ENCODE data around the gene SHROOM3.
"Not testable (repeated sequence)": the region's sequence is repeated elsewhere in the genome, so short reads cannot be mapped to it uniquely, and the experiment has no call there.

The SHROOM3 gene

DNA sequence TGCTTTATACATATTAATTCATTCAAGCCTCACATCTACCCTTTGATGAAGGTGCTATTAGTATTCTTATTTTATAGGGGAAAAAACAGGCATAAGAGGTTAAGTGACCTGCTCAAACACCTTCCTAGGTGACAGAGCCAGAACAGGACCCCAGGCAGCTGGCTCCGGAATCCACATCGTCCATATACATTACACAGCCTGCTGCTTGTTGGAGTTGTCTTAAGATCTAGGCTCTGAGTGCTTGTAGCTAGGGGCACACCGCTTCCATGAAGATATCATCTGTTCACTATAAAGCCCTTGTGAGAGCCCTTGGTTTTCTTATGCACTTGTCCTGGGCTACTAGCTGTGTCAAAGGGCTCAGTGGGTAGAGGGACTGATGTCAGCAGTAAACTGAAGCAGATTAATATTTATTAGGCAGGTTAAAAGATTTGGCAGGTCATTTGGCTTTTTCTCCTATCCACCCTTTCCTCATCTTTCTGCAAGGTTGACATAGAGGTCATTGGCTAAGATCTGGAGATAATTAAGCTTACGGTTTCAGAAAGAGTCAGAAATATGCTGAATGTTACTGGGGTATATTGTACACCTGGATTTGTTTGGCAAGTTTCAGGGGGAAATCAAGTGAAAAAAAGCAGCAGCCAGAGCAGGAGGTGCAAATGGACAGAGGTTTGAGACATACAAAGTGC, 267.6 kb downstream of the SHROOM3 start:
- DNase-seq, result no peak

DNA sequence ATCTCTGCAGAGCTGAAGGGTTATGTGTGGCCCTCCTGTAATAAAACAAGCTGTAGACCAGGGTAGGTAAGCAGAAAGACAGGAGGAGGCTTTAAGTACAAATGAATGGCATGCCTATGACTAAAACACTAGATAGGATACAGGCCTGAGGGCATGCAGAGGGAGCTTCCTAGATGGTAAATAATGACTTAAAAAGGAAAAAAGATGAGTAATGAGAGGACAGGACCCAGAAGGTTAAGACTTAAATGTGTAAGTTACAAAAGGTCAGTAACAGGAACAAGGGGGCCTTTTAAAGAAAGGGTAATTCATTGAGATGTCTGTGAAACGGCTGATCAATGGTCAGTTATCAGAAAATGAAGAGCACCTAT, 268.1 kb downstream of the SHROOM3 start:
- DNase-seq, result no peak

DNA sequence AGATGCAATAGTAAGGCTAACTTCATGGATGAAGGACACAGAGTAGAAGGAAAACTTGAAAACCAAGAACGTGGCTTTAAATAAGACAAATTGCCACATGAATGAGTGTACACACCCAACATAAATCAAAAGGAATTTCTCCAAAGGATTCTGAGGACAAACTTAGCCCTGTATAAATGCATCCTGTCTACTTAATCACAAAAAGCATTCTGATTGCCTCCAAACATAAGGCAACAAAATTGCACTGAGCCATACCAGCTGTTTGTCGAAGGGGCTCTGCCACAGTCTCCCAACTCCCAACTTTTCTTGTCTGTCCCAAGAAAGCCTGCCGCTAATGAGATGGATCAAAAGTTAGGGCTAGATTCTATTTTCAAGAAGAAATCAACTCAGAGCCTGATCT, 268.6 kb downstream of the SHROOM3 start:
- DNase-seq, result no peak

DNA sequence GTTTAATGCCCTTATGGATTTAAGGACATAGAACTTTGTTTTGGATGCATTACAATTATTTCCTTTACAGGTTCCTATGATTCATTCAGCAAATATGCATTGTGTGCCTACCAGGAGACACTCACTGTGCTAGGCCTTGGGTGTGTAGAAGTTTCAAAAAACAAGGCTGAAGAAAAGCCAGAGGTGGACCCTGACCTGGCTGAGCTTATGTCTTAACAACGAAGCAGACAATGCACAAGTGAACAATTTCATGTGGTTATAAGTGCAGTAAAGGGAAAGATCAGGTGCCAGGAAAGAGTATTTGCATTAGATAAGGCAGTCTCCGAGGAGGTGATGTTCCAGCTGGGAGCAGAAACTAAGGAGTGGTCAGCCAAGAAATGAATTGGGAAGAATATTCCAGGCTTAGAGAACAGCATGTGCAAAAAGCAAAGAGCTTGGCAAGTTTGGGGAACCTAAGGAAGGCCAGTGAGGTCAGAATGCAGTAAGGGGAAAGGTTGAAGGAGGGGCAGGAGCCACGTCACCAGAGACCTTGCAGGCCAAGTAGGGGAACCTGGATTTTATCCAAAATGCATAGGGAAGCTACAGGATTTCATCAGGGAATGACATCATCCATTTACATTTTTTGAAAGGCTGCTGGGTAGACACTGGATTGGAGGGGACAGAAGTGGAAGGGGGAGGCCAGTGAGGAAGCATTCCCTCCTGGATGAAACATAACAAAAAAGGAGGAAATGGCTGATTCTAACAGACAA, 269.3 kb downstream of the SHROOM3 start:
- DNase-seq, result no peak

DNA sequence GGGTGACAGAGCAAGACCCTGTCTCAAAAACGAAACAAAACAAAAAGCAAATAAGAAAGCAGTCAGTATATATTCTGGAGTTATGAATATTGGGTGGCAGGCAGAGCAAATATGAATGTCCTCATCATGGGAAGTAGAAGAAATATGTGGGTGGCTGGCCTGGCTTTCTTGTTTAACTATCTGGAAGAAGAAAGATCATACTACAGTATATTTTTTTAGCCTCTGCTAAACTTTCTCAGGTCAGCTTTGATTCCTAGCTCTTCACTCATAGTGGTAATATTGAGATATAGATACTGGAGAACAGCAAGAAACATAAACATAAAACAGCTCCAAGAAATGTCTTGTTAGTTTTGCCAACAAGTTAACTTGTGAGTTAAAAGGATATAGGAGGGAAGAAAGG, 270.4 kb downstream of the SHROOM3 start:
- DNase-seq, result no peak

DNA sequence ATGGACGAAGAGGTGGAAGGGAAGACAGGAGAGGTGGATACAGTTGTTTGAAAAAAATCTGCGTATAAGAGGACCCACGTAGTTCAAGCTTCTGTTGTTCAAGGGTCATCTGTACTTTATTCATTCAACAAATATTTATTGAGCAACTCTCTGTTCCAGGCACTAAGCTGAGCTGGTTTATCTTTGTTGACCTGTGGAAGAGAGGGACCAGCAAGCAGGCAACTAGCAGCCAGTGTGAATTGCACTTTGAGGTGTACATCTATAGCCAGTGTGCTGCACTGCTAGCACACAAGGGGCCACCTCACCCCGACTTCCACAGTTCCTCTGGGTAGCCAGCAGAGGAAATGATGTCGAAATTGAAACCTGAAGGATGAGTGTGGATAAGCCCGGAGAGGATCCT, 271.6 kb downstream of the SHROOM3 start:
- no peak for DNase-seq

DNA sequence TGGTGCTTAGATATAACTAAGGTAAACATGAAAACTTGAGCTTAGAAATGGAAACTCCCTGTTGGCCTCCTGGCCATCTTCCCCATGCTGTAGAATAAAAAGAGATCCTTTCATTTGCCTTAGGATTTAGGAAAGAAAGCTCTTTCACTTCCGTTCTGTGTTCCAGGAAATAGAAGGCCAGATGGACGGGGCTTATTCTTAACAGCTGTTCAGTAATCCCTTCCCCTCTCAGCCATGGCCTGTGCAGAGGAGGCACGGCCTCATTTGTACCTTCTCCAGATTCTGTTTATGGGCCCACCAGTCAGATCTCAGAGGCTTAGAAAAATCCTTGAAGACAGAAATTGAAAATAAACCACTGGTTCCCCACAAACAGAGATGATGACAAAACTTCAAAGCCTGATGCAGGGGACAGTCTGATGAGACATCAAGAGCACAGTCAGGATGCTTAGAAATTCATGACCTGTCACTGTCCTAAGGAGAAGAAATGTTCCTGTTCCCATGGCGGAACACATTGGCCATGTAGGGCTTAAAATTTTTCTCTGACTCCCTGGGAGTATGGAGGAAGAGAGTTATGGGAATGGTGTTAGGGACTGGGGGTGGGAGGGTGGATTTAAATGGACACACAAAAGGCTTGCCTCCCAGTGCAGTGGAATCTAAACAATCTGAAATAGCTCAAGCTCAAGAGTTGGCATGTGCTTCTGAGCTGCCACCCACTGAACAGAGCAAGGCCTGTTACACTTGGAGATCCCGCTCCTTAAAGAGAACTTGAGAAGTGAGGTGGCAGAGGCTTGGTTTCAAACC, 274.1 kb downstream of the SHROOM3 start:
- no peak for DNase-seq

DNA sequence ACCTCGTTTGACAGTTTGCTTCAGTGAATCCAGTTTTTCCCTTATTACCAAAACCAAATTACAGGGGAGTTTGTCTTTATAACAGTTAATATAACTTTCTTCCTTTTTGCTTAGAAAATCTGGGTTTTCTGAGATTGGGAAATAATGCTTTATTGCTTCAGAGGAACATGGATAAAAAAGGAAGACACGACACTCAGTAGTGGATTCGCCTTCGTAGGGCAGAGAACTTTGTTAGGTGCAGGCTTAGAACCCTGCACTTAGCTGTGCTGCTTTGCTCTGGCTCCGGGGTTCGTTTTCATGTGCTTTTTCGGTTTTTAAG, 274.7 kb downstream of the SHROOM3 start:
- DNase-seq, result no peak

DNA sequence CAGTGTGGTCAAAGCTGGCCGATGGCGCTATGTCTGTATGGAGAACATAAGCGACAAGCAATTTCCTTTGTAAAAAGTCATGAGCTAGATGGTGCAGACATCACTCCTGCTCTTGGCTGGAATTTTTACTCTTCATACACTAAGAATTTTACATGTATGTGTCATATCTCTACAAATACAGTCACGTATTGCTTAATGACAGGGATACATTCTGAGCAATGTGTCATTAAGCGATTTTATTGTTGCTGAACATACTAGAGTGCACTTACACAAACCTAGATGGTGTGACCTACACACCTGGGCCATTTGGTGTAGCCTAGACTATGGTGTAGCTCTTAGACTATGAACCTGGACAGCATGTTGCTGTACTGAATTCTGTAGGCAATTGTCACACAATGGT, 277.5 kb downstream of the SHROOM3 start:
- DNase-seq, result no peak

DNA sequence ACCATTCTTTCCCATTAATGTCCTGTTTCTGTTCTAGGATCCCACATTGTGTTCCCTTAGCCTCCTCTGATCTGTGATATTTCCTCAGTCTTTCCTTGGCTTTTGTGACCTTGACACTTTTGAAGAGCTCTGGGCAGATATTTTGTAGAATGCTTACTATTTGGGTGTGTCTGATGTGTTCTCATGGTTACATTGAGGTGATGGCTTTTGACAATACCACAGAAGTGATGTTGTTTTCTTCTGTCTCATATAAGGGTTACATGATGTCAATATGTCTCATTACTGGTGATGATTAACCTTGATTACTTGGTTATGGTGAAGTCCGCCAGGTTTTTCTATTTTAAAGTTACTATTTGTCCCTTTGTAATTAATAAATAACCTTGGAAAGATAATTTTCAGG, 279.2 kb downstream of the SHROOM3 start:
- DNase-seq, result no peak

DNA sequence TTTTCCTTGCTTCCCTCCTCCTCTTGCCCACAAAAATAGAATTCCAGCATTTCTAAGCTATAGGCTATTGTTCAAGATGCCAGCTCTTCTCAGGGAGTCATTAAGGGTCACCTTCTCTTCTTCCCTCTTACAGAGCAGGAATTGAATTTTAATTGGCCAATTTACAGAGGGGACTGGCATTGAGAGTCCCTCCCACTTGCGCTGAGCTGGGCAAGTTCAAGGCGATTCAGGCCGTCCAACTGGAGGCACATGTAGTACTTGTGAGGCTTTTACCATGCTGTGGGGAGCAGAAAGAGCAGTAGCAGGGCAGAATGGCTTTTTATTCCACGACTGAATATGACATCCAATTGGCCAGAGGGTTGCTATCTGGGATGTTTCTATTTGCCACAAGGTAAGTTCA, 281.0 kb downstream of the SHROOM3 start:
- no peak for DNase-seq

DNA sequence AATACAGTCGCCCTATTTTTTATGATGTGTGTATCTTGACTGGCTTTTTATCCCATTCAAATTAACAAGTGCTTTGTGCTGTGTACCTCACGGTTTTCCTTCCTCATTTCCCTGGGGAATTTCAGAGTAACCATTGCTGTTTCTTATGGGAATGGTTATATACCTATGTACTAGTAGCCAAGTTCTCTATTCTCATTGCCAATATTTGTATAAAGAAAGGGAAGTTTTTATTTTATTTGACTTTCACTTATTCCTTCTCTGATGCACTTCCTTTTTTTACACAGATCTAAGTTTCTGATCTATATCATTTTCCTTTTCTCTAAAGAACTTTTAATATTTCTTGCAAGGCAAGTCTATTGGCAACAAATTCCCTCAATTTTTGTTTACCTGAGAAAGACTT, 281.6 kb downstream of the SHROOM3 start:
- DNase-seq, result no peak

DNA sequence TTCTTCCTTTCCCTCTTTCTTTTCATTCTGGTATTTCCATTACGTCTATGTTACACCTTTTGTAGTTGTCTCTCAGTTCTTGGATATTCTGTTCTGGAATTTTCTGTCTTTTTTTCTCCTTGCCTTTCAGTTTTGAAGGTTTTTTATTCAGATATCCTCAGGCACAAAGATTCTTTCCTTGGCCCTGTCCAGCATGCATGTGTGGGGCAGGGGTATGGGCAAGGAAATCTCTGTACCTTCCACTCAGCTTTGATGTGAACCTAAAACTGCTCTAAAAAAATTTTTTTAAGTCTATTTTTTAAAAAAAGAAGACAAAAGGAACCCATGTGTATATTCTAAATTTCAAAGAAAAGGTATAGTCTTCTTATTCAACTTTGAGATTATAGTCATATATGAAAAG, 282.4 kb downstream of the SHROOM3 start:
- no peak for DNase-seq

DNA sequence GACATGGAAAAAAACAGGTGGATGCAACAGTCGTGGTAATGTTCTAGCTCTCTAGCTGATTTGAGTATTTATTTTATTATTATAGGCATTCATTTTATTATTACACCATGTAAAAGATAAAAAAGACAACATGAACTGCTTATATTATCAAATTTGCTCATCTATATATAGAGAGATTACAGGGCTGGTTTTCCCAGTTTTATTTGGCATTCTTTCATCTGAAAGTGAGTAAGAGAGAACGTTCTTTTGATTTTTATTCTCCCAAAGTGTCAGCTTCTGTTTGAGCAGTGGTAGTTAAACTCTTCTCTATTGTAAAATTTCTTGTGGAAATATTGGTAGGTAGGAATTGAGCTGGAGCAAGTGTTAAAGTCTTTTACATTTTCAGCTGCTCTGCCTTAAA, 283.0 kb downstream of the SHROOM3 start:
- no peak for DNase-seq

DNA sequence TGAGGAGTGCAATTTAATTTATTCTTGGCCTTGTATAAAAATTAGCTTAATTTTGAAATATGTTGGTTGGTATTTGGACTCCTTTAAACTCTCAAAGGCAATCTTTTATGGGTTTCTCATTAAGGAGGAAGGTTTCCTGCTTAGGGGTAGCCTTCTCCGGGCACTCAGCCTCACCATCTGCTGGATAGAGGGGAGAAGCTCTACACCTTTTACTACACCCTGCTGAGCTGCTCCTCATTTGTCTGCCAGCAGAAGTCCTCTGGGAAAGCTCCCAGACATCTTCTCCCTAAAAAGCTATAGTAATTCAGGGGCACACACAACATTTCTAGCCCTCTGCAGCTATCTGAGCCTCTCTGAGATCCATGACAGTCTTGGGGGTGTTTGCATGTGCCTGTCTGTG, 283.8 kb downstream of the SHROOM3 start:
- no peak for DNase-seq

DNA sequence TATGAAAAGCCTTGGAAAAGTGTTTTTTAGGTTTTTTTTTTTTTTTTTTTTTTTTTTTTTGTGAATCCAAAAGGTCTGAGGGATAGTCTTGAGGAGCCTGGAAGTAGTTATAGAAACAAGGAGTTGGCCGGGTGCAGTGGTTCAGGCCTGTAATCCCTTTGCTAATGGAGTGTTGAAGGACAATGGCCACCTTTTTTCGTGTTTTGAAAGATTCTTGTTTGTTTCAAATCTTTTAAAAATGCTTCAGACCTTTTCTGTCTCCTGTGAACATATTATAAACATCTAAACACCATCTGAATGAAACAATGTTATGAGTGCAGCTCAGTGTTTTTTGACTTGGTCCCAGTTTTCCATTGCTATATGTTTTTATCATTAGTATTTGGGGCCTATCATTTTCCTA, 285.1 kb downstream of the SHROOM3 start:
- DNase-seq, result no peak

DNA sequence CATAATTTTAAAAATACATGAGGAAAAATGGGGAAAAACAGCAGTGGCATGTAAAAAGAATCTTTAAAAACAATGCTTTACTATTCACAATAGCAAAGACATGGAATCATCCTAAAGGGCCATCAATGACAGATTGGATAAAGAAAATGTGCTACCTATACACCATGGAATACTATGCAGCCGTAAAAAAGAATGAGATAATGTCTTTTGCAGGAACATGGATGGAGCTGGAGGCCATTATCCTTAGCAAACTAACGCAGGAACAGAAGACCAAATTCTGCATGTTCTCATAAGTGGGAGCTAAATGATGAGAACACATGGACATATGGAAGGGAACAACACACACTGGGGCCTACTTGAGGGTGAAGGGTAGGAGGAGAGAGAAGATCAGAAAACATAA, 287.1 kb downstream of the SHROOM3 start:
- DNase-seq, result not testable (repeated sequence)

DNA sequence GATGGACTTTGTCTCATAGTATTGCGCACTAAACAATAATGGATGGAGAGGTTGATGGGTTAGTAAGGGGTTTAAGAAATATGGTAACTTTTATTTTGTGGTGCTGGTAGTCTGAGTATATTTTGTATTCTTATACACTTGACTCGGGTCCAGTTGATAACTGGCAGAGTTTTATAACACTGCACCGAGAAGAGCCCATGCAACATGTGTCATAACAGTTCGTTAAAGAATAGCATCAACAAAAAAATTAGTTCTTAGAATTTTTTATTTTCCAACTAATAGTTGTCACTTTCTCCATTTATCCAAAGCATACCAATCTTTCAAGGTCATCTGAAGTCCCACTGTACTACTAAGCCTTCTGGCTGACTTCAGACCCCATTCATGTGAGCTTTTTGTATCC, 287.8 kb downstream of the SHROOM3 start:
- no peak for DNase-seq

DNA sequence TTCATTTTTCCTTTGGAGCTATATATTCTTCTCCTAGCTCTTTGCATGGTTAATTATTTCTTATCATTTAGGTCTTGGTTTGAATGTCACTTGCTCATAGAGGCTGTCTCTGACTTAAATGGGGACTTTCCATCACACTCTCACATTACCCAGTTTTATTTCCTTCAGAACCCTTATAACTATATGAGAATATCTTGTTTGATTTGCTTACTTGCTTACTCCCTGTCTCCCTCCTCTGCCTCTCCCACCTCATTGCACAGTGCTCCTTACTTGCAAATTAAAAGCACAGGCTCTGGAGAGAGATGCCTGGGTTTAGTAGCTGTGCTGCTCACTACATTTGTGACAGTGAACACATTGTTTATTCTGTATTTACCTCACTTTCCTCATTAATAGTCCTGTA, 288.3 kb downstream of the SHROOM3 start:
- no peak for DNase-seq

DNA sequence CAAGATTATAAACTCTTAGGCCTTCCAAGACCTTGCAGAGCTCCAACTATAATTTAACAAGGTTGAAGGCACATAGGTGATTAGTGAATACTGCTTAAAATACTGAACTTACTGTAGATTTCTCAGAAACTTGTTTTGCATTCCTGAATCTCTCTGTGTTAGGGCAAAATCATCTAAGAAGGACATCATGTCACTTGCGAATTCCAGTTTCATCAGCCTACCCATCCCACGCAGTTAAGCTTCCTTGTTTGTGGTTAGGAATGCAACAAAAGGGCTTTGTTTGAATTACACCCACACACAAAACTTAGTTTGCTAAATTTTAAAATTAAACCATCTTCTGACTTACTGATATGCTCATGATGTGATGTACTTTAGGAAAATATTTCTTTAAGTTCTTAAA, 288.9 kb downstream of the SHROOM3 start:
- no peak for DNase-seq

DNA sequence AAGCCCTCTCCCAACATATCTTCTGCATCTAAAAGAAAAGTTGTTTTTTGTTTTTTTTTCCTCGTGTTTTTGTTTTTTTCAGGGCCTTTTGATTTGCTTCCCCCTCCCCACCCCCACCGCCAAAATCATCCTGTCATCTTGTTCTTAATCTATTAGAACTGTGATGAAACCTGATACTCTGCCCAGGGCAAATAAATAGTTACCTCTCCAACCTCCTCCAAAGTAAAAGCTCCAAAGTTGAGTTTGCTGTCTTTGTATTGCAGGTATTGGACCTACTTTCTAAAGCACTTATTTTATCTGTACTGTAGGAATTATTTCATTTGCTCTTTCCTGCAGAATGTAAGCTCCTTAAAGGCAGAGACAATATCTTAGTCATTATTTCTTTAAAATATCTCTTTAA, 290.0 kb downstream of the SHROOM3 start:
- DNase-seq, result no peak

DNA sequence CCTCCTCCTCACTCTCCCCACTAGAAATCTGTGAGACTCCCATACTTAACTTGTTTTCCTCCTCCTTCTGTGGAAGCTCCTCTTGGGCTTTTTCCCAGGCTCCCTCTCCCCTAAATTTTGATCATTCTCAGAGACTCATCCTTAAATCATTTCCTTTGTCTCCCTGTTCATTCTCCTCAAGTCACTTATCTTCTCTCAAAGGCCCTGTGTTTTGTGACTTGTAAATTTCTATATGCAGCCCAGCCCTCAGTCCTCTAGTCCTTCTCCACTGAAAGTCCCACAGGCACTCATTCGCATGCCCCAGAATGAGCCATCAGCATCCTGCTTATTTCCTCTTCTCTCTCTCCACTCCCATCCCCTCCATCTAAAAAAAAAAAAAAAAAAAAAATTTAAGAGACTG, 291.1 kb downstream of the SHROOM3 start:
- DNase-seq, result no peak

DNA sequence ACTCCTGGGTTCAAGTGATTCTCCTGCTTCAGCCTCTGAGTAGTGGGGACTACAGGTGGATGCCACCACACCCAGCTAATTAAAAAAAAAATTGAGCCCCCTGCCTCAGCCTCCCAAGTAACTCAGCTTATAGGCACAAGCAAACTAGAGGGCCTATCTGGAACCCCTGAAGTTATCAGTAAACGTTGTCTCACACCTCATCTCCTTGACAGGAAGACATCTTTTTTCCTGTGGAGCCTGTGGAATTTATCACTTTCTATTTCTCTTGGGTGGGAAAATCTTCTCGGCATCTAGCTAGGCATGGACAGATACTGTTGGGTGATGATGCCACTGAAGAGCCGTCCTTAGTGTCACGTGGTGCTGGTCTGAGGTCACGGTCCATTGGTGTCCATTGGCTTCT, 291.6 kb downstream of the SHROOM3 start:
- DNase-seq, result no peak

DNA sequence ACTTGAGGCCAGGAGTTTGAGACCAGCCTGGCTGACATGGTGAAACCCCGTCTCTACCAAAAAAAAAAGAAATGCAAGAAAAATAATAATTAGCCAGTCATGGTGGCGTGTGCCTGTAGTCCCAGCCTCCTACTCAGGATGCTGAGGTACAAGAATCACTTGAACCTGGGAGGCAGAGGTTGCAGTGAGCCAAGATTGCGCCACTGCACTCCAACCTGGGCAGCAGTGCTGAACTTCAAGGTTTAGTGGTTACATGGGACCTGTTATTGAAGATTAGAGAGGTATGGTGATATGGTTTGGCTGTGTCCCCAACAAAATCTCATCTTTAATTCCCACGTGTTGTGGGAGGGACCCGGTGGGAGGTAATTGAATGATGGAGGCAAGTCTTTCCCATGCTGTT, 292.9 kb downstream of the SHROOM3 start:
- not testable (repeated sequence) for DNase-seq

All from stimulated activated CD4-positive, alpha-beta T cell treated with anti-CD3 and anti-CD28 coated beads, Interleukin-12 subunit alpha, Interleukin-12 subunit beta, amount 100 ng/mL, for 4 hours (primary cell).